HG02642 (cell line): ENCODE measurements around the gene PLXNB2.

Experiments used
- ATAC-seq: cut with Tn5 transposase; IDR thresholded peaks from one replicate; pipeline ENCODE4 v1.9.1; 2021; ENCODE audit warnings: mild to moderate bottlenecking; ENCODE audit not compliant: unreplicated experiment, poor library complexity

Gene PLXNB2

GRCh38 chr22:50313600-50313999, 6.2 kb upstream of the PLXNB2 start:
- no peak for ATAC-seq

- ATAC-seq, result no peak
Observed at GRCh38 chr22:50313021-50313420, 5.6 kb upstream of the PLXNB2 start.

DNA sequence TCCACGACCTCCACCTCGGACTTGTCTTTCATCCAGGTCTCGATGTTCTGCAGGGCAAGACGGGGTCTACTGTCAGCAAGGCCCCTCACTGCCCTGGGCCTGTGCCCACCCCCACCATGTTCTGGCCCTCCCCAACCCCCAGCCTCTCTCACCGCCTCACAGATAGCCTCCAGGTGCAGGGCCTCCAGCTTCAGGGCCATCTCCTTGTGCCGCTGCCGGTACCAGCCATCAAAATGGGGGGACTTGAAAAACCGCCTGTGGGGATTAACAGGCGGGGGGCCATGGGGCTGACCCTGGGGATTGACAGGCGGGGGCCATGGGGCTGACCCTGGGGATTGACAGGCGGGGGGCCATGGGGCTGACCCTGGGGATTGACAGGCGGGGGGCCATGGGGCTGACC, 4.9 kb upstream of the PLXNB2 start:
- ATAC-seq, result no peak

- no peak for ATAC-seq
Observed at GRCh38 chr22:50311606-50312351, 4.3 kb upstream of the PLXNB2 start.

DNA sequence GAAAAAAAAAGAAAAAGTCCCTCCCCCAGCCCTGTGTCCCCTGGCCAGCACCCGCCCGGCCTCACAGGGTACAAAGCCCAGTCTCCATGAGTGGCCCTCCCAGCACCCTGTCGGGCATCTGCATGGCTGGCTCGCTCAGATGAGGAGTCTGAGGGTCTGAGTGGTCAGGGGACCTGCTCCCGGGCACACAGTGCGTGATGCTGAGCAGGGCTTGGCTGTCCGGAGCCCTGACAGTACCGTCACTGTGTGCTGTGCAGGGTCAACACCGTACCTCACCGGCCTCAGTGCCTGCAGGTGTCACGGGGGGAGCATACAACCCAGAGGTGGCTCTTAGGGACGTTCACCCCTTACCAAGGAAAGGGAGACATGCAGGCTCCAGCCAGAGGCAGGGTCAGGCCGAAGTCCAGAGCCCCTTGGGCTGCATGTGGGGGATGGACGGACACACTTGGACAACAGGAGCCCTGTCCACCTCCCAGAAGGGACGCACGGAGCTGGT, 3.6 kb upstream of the PLXNB2 start:
- no peak for ATAC-seq

DNA sequence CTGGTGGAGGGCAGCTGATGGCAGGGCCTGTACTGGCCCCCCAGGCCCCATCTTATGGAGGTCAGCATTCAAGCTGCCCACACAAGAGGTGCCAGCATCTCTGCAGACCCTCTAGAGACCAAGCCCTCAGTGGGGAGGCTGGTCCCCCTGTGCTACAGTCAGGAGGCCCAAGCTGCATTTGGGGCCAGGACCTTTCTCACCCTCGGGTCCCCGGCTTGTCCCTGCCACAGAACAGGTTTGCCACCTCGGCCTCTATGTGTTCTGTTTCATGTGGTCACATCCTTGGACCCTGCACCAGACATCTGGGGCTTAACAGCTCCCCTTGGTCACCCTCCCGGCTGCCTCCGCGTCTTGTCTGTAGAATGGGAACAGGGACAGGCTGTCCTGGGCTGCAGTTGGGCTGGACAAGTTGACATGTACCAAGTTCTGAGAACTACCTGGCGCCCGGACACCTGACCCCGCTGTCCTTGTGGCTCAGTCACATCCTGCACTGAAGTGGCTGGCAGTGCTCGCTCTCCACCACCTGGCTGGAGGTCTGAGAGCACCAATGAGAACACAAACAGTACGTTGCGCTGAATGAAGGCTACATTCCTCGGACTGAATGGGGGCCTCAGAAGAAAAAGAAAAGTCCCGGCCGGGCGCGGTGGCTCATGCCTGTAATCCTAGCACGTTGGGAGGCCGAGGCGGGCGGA, 2.7 kb upstream of the PLXNB2 start:
- ATAC-seq, result no peak

DNA sequence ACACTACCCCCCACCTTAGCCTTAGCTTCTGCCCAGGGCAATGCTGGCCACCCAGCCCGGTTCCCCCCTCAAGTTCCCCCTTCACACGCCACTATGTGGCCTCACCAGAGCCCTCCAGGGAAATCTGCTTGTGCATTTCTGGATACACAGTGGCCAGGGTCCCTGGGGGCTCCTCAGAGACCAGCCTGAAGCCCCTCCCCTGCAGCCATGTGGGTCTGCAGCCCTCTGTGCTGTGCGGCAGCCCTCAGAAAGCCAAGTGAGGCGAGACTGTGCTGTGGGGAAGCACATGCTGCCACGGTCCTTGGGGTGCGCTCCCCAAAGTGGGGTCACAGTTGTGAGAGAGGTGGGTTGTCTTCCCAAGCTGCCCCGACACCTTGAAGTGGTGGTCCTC, 2.1 kb upstream of the PLXNB2 start:
- no peak for ATAC-seq

GRCh38 chr22:50308986-50309600, 1.6 kb upstream of the PLXNB2 start:
- ATAC-seq, result no peak

DNA sequence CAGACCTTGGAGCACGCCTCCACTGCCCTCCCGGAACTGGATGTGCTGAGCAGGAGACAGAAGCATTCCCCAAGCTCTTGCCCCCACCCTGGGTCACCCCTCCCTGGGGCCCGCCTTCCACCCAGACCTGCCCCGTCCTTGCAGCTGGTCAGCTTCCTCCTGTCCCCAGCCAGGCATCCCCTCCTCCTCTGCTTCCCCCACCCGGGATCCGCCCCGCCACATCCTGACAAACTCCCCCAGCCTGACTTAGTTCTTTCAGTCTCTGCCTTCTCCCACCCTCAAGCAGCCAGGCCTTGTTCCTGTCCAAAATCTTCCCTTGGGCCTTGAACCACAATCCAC, 1.1 kb upstream of the PLXNB2 start:
- no peak for ATAC-seq

- ATAC-seq, result no peak
Observed at GRCh38 chr22:50307890-50308596, 597 bp upstream of the PLXNB2 start.

DNA sequence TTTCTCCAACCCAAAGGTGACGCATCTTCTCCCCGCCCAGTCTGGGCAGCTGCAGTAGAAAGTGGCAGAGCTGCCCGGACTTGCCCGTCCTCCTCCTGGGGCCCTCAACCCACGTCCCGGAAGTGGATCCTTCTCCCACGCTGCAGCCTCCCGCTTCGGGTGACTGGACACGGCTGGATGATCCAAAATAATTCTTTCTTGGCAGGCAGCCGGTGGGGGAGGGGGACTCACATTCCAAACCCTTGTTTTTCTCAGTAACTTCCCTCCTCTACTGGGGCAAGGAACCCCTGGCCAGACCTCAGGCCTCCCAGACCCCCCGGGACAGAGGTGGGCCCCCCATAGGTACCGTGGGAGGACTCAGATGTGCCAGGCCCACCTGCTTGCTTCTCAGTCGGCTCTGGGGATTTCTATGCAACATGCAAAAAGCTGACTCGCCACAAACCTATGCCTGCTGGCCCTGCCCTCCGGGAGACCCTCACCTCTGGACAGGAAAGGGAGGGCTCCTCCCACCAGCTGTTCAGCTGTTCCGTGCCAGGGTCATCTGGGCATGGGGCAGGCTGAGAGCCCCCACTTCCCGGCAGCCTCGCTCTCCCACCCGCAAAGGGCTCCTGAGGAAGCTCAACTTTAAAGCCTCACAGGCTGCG, 1.4 kb downstream of the PLXNB2 start:
- no peak for ATAC-seq

DNA sequence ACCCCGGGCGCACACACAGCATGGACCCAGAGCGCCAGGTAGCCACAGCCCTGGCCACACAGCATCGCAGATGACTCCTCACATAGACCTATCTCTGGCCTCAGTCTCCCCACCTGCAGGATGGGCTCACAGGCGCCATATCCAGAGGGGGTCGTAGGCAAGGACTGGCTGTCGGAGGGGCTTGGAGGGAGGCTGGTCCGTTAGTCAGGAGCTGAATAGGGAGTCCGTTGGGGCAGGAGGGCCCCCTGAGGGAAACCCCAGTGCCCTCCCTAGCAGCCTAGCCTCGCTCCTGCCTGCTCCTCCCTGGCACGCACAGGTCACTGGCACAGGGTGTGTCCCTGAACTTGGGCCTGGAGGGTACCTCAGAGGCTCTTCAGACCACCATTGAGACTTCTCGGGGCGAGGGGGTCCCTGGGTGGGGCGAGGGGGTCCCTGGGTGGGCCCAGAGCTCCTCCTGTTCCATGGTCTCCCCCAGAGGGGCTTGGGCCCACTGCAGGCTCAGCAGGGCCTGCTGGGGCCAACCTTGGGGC, 2.0 kb downstream of the PLXNB2 start:
- ATAC-seq, result no peak

DNA sequence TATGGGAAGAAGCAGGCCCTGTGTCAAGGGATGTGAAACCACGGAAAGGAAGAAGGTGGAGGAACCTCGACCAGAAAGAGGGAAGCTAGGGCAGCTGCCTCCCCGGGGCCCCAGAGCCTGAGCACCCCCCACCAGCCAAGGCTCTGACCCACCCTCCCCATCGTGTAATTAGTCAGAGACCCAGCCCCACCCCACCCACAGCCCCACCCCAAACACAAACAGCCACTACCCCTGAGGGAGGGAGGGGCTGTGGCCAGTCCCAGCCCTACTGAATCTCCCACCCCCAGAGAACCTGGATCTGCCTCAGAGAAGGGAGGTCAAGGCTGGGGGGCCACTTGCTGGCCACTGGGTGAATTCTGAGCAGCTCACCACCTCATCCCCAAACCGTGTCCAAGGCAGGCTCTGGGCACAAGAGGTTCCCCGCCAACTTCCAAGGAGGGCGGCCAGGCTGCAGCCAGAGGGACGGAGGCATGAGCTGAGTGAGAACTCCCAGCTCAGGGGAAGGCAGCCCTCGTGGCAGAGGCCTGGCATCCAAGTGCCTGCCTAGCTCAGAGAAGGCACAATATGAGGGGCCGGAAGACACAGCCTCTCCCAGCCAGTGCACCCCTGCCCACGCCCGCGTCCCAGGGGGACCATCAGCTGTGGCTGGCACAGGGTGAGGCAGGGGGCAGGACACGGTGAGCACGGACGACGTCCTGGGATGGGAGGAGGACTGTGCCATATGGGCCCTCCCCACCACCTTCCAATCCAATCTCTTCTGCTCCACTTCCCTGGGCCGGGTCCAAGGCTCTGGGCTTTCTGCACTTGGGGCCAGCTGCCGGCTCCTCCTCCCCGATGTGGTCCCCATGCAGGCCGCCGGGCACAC, 2.7 kb downstream of the PLXNB2 start:
- ATAC-seq, result no peak

DNA sequence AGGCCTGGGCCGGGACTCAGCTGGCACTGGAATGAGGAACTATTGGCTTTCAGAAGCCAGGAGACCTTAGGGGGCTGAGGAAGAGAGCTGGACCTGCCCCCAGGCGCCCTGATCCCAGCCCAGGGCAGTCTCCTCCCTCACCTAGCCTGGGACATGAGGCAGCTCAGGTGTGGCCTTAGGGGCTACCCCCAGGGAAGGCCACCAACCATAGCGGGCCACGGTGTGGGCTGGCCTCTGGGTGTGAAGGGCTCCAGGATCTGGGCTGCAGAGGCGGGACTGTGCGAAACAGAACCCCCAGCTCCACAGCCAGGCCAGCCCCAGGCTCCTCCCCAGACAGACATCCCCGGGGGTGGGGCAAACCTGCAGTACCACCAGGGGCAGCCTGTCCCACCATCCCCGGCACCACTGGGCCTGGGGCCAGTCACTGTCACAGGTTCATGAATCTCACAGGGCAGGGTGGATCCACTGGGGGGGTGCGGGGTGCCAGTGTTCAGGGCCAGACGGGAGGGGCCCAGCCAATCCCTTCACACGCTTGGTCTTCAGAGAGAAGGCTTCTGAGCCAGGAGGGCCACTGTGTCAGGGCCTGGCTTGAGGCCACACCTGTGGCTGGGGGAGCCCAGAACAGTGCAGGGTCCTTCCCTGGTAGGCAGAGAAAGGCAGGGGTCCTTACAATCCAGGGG, 3.5 kb downstream of the PLXNB2 start:
- ATAC-seq, result no peak

DNA sequence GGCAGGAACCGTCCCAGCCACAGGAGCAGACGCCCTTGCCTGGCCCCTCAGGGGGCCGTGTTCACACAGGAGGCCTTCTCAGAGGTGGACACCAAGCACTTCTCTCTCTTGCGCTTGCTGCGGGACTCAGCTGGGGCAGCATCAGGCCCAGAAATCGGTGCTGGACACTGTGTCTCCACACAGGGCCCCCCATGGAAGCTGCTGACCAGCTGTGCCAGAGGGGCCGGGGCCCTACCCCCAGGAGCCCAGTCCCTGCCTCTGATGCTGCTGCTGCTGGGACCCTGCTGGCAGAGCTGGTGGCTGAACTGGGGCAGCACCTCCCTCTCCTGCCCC, 4.0 kb downstream of the PLXNB2 start:
- ATAC-seq, result no peak

- no peak for ATAC-seq
Observed at GRCh38 chr22:50302564-50302963, 4.9 kb downstream of the PLXNB2 start.

GRCh38 chr22:50302041-50302541, 5.4 kb downstream of the PLXNB2 start:
- ATAC-seq, result no peak

- no peak for ATAC-seq
Observed at GRCh38 chr22:50301581-50301991, 5.9 kb downstream of the PLXNB2 start.
